Stimulated activated CD8-positive, alpha-beta memory T cell treated with anti-CD3 and anti-CD28 coated beads, Interleukin-7, amount 100 ng/mL, for 4 hours (primary cell): ENCODE results near the gene ZXDC.

Experiments
- DNase-seq, 2 donors: peaks; one replicate each; pipeline ENCODE4 v3.0.0-alpha.2; 2020; ENCODE audit warnings: low read depth in 2 of 2

The ZXDC gene

DNA sequence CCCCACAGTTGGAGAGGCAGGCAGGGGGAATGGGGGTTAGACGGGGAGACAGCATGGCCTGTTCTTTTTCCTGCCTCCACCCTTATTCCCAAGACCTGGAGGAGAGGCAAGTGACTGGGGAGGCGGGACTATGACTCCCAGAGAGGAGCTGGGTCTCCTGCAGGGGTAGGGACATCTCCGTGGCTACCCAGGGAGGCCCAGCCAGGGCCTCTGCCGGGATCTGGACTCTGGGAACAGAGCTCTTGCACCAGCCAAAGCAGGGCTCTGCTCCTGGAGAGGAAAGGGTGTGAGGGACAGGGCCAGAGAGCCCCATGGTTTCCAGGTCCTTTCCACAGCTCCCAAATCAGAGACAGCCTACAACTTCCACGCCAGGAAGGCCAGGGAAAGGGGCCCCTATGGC lies 58.2 kb downstream of the ZXDC start:
- no peak for DNase-seq

DNA sequence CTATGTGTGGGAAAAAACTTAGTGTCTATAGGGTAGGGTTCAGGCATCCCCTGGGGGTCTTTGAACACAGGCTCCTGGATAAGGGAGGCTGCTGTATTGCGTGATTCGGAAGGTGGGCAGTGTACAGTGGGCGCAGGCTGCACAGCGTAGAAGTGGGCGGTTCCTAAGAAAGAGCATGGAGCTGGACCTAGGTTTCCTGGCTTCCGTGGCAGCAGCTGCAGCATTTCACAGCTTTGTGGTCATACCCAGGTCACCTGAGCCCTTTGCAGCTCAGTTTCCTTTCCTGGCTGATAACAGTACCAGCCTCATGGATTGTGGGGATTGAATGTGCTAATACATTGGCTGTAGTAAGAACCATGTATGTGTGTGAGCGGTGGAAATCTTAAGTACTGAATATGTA lies 58.7 kb downstream of the ZXDC start:
- no peak for DNase-seq

DNA sequence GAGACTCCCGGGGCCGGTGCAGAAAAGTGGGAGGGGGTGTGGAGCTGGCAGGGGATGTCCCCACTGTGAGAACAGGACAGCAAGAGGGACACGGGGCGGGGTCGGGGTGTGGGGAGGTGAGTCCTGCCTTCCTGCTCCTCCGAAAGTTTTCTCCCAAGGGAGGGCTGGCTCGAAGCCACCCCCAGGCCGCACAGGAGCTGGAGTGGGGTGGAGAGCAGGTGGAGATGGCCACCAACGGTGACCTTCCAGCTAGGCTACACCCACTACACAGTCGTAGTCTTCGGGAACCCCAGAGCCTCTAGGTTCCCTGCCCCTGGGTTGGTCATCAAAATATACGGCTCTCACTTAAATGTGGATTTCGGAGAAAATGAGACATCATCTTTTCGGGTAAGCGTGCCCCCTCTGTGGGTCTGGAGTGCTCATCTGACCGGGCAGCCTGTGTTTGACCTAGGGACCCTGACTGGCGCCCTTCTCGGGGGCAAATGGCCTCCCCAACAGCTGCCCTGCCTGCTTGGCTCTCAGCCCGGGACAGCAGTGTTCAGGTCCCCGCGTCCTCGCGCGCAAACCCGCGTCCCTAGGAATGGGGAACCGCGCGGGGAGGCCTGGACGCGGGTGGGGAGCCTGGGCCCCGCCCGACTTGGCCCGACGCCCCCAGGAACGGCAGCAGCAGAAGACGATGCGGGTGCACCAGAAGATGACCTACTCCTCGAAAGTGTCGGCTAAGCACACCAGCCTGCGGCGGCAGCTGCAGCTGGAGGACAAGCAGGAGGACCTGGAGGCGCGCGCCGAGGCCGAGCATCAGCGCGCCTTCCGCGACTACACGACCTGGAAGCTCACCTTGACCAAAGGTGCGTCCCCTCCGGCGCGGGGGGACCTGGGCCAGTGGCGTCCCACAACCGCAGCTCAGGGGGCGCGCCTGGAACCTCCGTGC lies 59.8 kb downstream of the ZXDC start:
- DNase-seq: no peak

DNA sequence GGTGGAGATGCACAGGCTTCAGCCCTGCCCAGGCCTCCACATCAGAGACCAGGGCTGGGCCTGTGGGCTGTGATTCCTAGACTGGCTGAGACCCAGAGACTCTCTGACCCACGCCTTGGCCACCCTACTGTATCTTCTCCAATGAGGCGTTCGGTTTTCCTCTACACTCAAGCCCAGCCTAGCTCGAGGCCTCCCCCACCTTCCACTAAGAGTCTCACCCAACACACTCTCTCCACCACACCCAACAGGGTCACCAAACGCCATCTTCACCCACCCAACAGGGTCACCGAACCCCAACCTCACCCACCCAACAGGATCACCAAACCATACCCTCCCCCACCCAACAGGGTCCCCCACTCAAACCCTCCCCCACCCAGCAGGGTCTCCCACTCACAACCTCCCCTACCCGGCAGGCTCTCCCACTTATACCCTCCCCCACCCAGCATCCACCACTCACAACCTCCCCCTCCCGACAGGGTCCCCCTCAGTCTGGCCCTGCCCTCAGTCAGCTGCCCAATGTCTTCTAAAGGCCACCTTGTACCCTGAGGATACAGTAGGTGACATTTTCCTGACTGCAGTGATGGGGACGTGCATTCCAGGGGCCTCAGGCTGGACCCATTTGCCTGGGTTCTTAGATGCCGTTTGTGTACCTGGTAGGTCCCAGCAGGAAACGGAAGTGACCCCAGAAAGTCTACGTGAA lies 60.6 kb downstream of the ZXDC start:
- DNase-seq: no peak

DNA sequence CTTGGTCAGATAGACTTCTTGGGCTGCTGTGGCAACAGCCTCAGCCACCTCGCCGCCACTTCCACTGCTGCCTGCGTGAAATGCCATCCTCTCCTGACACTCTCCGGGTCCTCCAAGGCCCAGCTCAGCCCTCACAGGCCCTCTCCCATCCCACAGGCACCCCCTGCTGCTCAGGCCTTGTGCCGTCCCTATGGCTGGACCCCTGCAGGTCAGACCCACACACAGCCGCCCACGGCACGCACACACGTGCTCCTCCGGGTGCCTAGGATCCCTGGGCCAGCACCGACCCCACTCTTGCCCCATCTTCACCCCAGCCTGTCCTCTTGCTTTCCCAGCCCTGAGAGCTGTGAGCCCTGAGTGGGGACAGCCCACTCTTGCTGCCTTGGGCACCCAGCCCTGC lies 61.3 kb downstream of the ZXDC start:
- no peak for DNase-seq

DNA sequence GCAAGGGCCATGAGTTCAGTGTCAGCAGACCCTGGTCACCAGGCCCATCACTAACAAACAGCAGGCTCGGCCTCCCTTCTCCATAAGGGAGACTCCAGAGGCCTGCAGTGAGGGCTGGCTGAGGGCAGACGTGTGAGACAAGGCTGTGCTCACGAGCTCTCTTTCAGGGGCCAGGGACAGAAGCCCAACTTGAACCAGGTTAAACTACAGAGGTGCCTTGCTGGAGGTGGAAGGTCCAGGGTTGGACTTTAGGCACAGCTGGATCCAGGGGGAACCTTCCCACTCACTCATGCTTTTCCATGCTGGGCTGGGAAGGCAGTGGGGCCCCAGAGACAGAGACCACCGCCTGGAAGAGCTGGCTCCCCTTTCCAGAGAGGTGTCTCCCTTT lies 62.0 kb downstream of the ZXDC start:
- no peak for DNase-seq

DNA sequence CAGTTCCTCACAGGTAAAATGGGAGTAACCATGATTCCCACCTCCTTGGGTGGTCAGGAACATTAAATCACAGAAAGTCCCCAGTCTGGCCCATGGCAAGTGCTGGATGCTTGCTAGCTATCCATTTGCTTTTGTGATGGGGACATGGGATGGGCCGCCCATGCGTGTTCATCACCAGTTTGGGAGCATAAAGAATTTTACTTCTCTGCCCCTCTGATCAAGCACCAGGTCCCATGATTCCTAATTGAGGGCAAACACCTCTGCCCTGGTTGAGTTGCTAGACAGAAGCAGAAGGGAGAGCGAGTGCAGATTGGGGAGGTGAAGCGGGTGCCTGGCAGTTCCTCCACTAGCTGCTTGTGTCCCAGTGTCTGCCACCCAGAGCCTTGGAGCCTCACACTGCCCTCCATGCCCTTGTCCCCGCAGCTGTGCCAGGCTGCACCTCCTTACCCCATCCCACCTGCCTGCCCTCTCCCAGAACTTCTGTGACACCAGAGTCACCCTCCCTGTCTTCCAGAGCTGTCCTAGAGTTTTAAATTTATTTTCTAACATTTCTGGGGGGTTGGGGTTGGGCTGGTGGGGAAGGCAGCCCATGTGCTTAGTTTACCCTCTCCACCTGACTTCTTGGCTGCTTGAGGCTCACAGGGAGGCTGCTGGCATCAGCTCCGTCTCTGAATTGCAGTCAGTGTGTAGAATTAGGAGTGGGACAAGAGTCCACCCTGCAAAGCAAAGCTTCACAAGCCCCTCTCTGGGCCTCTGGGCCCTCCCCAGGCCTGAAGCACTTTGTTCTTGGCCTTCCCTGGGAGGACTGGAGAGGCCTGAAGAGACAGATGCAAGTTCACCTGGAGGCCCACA lies 62.6 kb downstream of the ZXDC start:
- no peak for DNase-seq

DNA sequence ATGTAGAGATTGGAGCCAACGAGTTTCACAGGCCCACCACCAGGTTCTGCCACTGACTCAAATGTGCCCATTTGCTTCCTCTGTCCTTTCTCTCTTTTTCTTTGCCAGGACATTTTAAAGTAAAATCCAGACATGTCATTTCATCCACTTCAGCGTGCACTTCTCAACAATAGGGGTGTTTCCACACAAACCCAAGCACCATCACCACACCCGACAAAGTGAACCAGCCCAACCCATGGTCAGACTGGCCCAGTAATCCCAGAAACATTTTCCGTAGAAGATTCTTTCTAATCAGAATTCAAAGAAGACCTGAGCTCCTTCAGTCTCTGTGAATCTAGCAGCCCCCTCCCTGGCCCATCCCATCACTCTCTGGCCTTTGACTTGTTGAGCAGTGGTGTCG lies 67.6 kb downstream of the ZXDC start:
- no peak for DNase-seq

DNA sequence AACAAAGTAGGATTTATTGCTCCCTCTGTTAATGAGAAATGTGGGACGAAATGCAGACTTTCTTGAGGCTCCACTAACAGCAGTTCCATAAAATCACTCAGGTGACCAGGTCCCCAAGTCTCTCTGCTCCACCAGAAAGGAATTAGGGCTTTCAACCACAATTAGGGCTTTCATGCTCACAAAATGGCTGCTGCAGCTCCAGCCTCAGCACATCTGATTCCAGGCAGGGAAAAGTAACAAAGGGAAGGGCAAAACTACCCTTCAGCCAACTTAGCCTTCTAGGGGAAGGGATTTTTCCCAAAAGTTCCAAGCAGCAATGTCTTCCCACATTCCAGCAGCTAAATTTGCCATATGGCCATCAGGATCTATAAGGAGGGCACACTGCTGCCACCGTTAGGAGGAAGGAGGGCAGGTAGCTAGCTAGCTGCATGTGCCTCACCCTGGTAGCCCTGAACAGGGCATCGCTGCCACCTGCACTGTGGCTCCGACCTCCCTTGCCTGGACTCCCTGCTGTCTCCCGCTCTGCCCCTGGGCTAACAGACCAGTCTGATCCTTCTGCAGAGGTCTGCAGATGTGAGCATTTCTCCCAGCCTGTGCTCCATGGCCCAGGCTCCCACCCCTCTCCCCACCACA lies 68.2 kb downstream of the ZXDC start:
- no peak for DNase-seq

DNA sequence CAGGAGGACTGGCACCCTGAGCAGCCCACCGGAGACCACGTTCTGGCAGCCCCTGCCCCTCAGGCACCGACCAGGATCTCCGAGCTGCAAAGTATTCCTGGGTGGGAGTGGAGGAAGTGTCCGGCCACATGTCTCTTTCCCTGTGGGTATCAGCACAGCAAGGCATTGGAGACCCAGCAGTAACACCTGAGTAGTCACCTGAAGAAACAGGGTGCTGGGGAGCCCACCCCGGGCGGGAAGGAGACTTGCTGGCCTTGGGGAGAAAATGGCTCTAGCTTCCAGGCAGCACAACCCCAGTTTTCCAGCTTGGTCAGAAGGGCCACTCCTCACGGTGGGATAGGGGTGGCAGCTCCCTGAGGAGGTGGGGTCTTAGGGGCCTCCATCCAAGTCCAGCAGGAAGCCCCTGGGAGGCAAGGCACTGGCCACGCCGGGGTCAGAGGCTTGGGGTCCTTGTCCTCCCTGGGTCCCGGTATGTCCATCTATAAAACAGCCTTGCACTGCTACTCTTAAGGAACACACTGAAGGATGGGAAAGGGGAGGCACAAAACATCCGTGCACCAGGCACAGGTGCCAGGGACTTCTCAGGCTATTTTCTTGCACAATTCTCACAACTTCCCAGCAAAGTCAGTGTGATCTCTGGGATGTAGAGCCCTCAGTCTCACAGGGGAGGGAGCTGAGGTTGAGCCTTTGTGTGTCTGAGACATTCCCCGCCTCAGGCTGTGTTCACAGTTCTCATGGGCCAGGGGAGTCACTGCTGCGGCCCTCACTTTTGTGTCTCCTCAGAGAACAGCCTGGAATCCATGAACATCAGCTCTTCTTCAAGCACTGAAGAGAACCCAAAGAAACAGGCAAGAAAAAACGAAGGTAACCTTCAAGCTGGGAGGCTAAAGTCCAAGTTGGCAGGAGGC lies 69.0 kb downstream of the ZXDC start:
- no peak for DNase-seq

DNA sequence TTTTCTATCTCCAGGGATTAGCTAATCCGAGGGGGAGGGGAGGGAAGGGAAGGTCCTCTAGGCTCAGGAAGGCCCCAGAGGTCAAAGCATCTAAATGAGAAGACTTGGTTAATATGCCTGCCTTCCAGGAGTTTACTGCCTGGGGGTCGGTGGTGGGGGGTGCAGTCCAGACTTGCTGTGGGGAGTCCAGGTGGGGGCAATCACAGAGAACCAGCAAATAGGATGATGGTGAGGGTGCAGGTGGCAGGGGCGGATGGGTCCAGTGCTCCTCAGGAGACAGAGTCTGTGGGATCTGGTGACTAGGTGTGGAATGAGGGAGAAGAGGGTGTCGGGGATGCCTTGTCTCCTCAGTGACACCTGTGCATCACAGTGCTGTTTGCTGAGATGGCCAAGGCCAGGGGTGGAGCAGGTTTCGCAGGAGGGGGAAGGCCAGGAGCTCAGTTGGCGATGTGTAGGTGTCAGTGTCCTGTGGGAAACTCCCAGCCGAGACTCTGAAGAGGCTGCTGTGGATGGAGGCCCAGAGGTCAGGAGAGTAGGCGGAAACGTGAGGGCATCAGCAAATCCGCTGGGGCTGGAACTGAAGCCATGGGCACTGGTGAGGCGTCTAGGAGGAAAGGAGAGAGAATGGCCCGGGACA lies 72.9 kb downstream of the ZXDC start:
- no peak for DNase-seq

DNA sequence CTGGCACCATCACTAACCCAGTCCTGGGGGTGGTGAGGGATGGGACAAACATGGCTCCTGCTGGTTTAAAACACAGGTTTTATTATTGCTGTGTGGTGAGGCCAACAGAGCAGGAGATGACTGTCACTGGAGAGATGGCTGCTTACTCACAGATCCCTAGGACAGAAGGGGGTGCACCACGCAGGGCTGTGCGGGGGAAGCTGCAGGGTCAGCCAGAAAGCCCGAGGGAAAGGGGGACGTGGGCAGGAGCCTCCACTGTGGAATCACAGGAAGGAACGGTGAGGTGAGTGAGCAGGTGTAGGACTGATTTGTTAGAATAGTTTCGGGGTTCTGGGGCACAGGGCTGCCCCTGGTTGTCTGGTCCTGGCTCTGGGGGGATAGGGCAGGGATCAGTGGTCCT lies 73.5 kb downstream of the ZXDC start:
- no peak for DNase-seq

DNA sequence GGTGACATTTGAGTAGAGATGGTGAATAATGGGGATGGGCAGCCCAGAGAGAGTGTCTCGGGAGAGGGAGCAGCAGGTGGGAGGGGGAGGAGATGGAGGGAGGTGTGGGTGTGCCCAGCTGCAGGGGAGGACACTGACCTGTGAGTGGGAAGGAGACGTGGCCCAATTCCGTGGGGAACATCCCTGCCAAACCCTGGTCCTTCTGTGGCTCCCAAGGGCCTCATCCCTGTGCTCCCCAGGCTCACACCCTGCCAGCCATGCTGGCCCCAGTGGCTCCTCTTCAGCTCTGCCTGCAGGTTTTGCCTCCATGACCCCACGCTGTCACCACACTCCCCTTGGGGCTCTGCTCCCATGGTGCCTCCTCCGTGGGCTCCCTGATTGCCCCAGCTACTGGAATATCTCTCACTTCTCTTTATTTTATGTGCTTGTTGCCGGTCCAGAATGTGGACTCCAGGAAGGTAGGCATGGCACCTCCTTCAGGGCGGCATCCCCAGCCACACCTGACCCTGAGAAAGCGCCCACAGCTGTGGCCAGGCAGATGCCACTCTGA lies 74.0 kb downstream of the ZXDC start:
- no peak for DNase-seq

DNA sequence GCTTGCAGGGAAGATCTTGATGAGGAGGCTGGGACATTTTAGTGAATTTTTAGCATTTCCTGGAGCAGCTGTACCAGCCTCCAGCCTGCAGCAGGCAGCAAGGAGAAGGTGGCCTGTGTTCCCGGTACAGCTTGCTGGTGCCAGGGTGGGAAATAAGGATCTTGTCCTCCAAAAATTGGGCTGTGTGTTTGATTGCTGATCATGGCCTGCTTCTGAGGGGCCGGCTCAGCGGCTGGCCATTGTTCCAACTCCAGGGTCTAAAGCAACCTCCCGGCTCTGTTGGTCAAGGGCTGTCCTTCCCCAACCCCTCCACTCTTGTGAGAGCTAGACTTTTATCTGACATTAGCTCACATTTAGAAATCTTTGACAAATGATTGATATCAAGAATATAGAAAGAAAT lies 75.9 kb downstream of the ZXDC start:
- no peak for DNase-seq

DNA sequence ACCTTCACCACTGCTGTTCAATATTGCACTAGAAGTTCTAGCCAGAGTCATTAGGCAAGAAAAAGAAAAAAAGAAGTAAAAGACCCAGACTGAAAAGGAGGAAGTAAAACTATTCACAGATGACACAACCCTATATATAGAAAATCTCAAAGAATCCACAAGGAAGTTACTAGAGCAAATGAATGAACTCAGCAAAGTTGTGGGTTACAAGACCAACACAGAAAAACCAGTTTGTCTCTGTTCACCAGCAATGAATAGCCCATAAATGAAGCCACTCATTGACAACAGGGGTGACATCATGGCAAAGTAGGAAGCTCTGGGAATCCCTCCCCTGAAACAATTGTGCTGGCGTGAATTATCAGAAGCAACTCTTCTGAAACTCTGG lies 76.3 kb downstream of the ZXDC start:
- no peak for DNase-seq

DNA sequence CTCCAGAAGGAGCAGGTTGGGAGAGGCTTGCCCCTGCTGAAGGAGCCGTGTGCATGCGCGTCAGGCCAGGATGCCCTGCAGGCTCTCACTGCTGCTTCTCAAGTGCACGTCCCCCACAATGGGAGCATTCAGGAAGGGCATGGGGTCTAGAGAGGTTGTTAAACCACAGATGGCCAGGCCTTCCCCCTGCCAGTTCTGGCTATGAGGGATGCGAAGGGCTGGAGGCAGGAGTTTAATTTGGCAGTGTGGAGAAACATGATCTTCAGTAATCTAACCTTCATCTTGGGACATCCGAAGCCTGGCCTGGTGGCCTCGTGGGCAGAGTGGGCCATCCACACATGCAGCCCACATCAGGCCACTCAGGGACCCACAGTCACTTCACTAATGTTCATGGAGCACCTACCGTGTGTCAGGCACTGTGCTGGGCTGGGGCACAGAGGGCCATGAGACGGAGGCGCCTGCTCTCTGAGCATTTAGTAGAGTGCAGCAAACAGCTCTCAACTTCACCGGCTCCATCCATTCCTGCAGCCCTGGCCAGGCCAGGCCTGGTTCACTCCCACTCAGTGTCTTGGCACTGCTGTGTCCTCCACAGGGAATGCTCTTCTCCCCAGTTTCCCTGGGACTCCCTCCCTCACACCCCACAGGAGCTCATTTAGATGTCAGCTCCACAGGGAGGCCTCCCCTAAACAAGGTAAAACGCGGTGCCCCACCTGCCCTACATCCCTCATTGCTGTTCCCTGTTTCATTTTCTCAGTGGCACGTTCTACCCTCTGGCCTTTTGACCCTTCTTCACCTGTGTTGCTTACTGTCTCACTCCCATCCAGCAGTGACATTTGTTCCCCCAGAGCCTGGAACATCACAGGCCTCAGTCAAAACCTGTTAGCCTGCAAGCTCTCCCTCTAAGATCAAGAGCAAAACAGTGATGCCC lies 77.0 kb downstream of the ZXDC start:
- no peak for DNase-seq

DNA sequence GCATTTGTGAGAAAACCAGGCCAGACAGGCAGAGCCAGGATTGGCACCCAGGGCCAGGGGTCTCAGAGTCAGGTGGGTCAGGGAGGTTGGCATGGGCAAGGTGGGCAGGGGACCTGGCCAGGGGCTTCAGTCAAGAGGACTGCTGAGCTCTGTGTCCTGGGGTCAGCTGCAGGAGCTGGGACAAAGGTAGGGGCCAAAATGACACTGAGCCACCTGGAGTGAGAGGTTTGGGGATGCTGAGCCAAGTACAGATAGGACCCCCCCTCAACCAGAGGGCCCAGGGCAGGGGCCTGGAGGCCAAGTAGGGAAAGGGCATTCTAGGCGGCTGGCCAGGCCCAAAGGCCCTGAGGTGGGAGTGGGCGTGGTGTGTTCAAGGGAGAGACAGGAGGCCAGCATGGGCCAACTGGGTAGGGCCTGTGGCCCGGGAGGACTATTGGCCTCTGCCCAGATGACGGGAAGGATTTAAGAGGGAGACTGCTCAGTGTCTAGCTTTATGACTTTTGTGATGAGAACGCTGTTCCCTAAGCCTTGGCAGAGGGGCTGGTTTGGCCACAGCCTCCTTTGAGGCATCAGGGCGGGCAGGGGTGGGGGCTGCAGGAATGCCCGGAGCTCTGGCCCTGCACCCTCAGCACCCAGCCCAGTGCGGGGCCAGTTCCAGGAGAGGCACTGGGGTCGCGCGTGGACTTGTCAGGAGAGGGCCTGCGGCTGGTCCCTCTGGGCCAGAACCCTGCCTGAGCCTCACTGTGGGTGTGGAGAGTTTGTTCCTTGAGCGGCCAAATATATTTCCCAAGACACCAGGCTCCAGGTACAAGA lies 77.9 kb downstream of the ZXDC start:
- DNase-seq: no peak

DNA sequence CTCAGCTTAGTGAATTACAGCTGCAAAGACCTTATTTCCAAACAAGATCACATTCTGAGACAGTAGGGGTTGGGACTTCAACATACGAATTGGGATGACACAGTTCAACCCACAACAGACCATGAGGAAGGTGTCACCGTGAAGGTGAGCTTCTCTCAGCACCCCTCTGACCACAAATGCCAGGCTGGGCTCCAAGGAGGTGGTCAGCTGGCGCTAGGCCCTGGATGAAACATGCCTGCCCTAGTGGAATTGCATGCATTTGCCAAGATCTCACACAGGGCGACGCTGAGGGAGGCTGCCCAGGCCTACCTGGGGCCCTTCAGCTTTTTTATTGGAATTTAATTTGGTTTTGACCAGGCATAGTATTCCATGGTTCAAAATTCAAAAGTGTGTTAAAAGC lies 79.2 kb downstream of the ZXDC start:
- no peak for DNase-seq
